GM19025 (cell line): ENCODE measurements around the gene GATAD2A.
"Not testable (repeated sequence)": the region's sequence is repeated elsewhere in the genome, so short reads cannot be mapped to it uniquely, and the experiment has no call there.

Experiments used
- ATAC-seq: cut with Tn5 transposase; IDR thresholded peaks from one replicate; pipeline ENCODE4 v1.9.1; 2021; ENCODE audit warnings: mild to moderate bottlenecking, low read depth, moderate library complexity; ENCODE audit not compliant: unreplicated experiment

Gene GATAD2A

GRCh38 chr19:19463348-19464117 lies 58.1 kb downstream of the GATAD2A start:
- ATAC-seq: no peak

- no peak for ATAC-seq
These were observed 59.0 kb downstream of the GATAD2A start for GRCh38 chr19:19464339-19465098.

GRCh38 chr19:19465436-19466070 lies 60.1 kb downstream of the GATAD2A start:
- ATAC-seq: no peak

GRCh38 chr19:19466201-19466600 lies 60.7 kb downstream of the GATAD2A start:
- no peak for ATAC-seq

GRCh38 chr19:19468424-19469050 lies 63.1 kb downstream of the GATAD2A start:
- ATAC-seq: no peak

- ATAC-seq: no peak
These were observed 65.1 kb downstream of the GATAD2A start for GRCh38 chr19:19470579-19470978.

GRCh38 chr19:19471682-19472081 lies 66.2 kb downstream of the GATAD2A start:
- ATAC-seq: no peak

- not testable (repeated sequence) for ATAC-seq
These were observed 66.6 kb downstream of the GATAD2A start for GRCh38 chr19:19472106-19472505.

- ATAC-seq: no peak
These were observed 69.7 kb downstream of the GATAD2A start for GRCh38 chr19:19475015-19475765.

GRCh38 chr19:19475849-19476828 lies 70.7 kb downstream of the GATAD2A start:
- ATAC-seq: no peak

GRCh38 chr19:19477705-19478383 lies 72.4 kb downstream of the GATAD2A start:
- no peak for ATAC-seq

GRCh38 chr19:19480688-19481087 lies 75.2 kb downstream of the GATAD2A start:
- ATAC-seq: no peak

GRCh38 chr19:19482809-19483596 lies 77.5 kb downstream of the GATAD2A start:
- no peak for ATAC-seq

- no peak for ATAC-seq
These were observed 79.9 kb downstream of the GATAD2A start for GRCh38 chr19:19485161-19485997.

- no peak for ATAC-seq
These were observed 80.5 kb downstream of the GATAD2A start for GRCh38 chr19:19485998-19486290.

- no peak for ATAC-seq
These were observed 81.0 kb downstream of the GATAD2A start for GRCh38 chr19:19486343-19487076.
